GM12878 (cell line): ENCODE measurements around the gene DPH7. TPM values are rescaled to one million over a fixed set of nuclear protein-coding genes. Genes with fewer than 3 reads are reported as not detected.

ENCODE experiments used
- ATAC-seq: fragments of 200-7000 bp; cut with Tn5 transposase; 3 replicates; pipeline ENCODE4 v1.9.1; 2020; ENCODE audit warnings: mild to moderate bottlenecking, moderate library complexity
- BruUV-seq: library from RNA; stranded (reverse); fragments of 400-500 nt; replicated peaks from 2 replicates; lab custom pipeline; 2021; lab: Mats Ljungman, UMichigan
- CTCF ChIA-PET: fragments of 300-600 bp; sonication (Branson Sonifier 250); formaldehyde crosslinking; extraction: SDS; loops from one replicate; lab custom pipeline; 2021; ENCODE audit warnings: inconsistent platforms; lab: Yijun Ruan, JAX
- POLR2A ChIA-PET: fragments of 350-600 bp; formaldehyde crosslinking; extraction: SDS; loops from one replicate; lab custom pipeline; 2021; ENCODE audit warnings: inconsistent platforms; lab: Charles Lee
- RAD21 ChIA-PET: fragments of 300-600 bp; sonication (Branson Sonifier 250); formaldehyde crosslinking; loops from one replicate; lab custom pipeline; 2023; ENCODE audit warnings: antibody characterized with exemption; ENCODE audit not compliant: unreplicated experiment; lab: Charles Lee
- SMC1A ChIA-PET: fragments of 300-600 bp; sonication (Branson Sonifier 250); formaldehyde crosslinking; loops from one replicate; lab custom pipeline; 2023; ENCODE audit not compliant: unreplicated experiment, uncharacterized antibody; lab: Charles Lee
- DNase-seq: peaks from one replicate; pipeline ENCODE4 v3.0.0-alpha.2; 2011; ENCODE audit warnings: low read depth, low spot score
- FAIRE-seq: peaks from 3 replicates; lab custom pipeline; 2011; peaks lifted over from hg19 to GRCh38; lab: Jason Lieb, UNC
- H2AFZ ChIP-seq: 2 replicates; pipeline ENCODE4 v1.6.0; 2011; ENCODE audit warnings: low read depth, low read length, control low read depth; ENCODE audit not compliant: control insufficient read depth
- H3K27ac ChIP-seq: 2 replicates; pipeline ENCODE4 v1.5.1; 2011; ENCODE audit warnings: control low read depth; ENCODE audit not compliant: control insufficient read depth, insufficient read depth
- H3K27me3 ChIP-seq, 2 experiments: replicated peaks in 1 of 2; 2 replicates each; pipeline versions ENCODE4 v1.6.0 to v1.6.1; 2011; ENCODE audit warnings: low read length in 1 of 2; ENCODE audit not compliant: control insufficient read depth in 2 of 2, insufficient read depth in 2 of 2
- H3K36me3 ChIP-seq, 2 experiments: 2 replicates each; pipeline ENCODE4 v1.5.1; 2011; ENCODE audit warnings: low read length in 1 of 2; ENCODE audit not compliant: control insufficient read depth in 2 of 2, insufficient read depth in 2 of 2
- H3K4me1 ChIP-seq: 2 replicates; pipeline ENCODE4 v1.6.1; 2011; ENCODE audit warnings: mild to moderate bottlenecking, low read length, moderate library complexity, mixed read lengths; ENCODE audit not compliant: control insufficient read depth, insufficient read depth
- H3K4me2 ChIP-seq: 2 replicates; pipeline ENCODE4 v1.6.0; 2011; ENCODE audit warnings: control low read depth; ENCODE audit not compliant: control insufficient read depth, insufficient read depth
- H3K4me3 ChIP-seq: fragments of 200-600 bp; sonication (generic); 2 replicates; pipeline ENCODE4 v1.5.1; 2016
- H3K79me2 ChIP-seq: 2 replicates; pipeline ENCODE4 v1.6.0; 2011; ENCODE audit warnings: low read length; ENCODE audit not compliant: control insufficient read depth, insufficient read depth
- H3K9ac ChIP-seq: 2 replicates; pipeline ENCODE4 v1.8.0; 2011; ENCODE audit warnings: low read length, control low read depth, mixed read lengths; ENCODE audit not compliant: control insufficient read depth, insufficient read depth
- H3K9me3 ChIP-seq: replicated peaks from 3 replicates; pipeline ENCODE4 v1.5.1; 2011; ENCODE audit warnings: mild to moderate bottlenecking, low read length; ENCODE audit not compliant: control insufficient read depth, insufficient read depth
- H4K20me1 ChIP-seq: 2 replicates; pipeline ENCODE4 v1.6.0; 2011; ENCODE audit not compliant: control insufficient read depth, insufficient read depth
- ATF7 ChIP-seq: fragments of 450-650 bp; IDR thresholded peaks from 2 replicates; pipeline ENCODE4 v1.6.1; 2016; ENCODE audit warnings: low read depth, mild to moderate bottlenecking
- BHLHE40 ChIP-seq, 2 experiments: fragments of 450-650 bp in 1 of 2; IDR thresholded peaks; 2 replicates each; pipeline ENCODE4 v1.6.1; 2011 to 2017; ENCODE audit warnings: low read depth in 2 of 2, borderline replicate concordance in 1 of 2, improper control_type of control experiment in 1 of 2, low read length in 1 of 2, mild to moderate bottlenecking in 1 of 2
- ETV6 ChIP-seq, 2 experiments: fragments of 450-650 bp in 1 of 2; IDR thresholded peaks in 1 of 2; conservative IDR thresholded peaks in 1 of 2; 2 replicates each; pipeline ENCODE4 v1.6.1; 2014; ENCODE audit warnings: antibody characterized with exemption in 1 of 2, borderline replicate concordance in 1 of 2, low read depth in 1 of 2, mild to moderate bottlenecking in 1 of 2, moderate library complexity in 1 of 2
- HDGF ChIP-seq: fragments of 450-650 bp; IDR thresholded peaks from 2 replicates; pipeline ENCODE4 v1.6.1; 2016; ENCODE audit warnings: antibody characterized with exemption
- RBBP5 ChIP-seq: fragments of 200-600 bp; sonication (generic); conservative IDR thresholded peaks from 2 replicates; pipeline ENCODE4 v1.6.1; 2016
- RUNX3 ChIP-seq: IDR thresholded peaks from 2 replicates; pipeline ENCODE4 v1.6.1; 2012; ENCODE audit warnings: low read length, inconsistent platforms
- SREBF2 ChIP-seq: IDR thresholded peaks from 2 replicates; pipeline ENCODE4 v1.6.1; 2012; ENCODE audit warnings: mild to moderate bottlenecking, low read length
- STAT3 ChIP-seq: IDR thresholded peaks from 2 replicates; pipeline ENCODE4 v1.6.1; 2011; ENCODE audit warnings: low read depth, low read length, improper control_type of control experiment
- WRNIP1 ChIP-seq: IDR thresholded peaks from 2 replicates; pipeline ENCODE4 v1.6.1; 2011; ENCODE audit warnings: low read depth, low read length, improper control_type of control experiment, borderline replicate concordance
- YY1 ChIP-seq: IDR thresholded peaks from 2 replicates; pipeline ENCODE4 v1.6.1; 2011; ENCODE audit warnings: low read depth, mild to moderate bottlenecking, low read length
- WGBS: methylation state at CpG from one replicate; pipeline ENCODE4 v1.1.6; 2016; ENCODE audit warnings: low lambda C conversion rate; ENCODE audit not compliant: insufficient replicate concordance, insufficient coverage; ENCODE audit errors: missing lambda C conversion rate; 5-methylcytosine and 5-hydroxymethylcytosine counted together
- in situ Hi-C: fragments of 300-500 bp; cut with MboI; formaldehyde crosslinking; loops from 9 replicates; pipeline ENCODE4 v1.14.3; 2018; ENCODE audit warnings: mixed read lengths
- intact Hi-C: fragments of 100-400 bp; cut with micrococcal nuclease; formaldehyde crosslinking; loops from one replicate; pipeline ENCODE4 v1.14.2; 2022; ENCODE audit not compliant: unreplicated experiment
- polyA plus RNA-seq, 11 experiments: library from polyadenylated mRNA; depleted of rRNA in 4 of 11; unstranded in 6 of 11; stranded (reverse) in 5 of 11; fragments of >200 nt; fragmentation: Nextera tagmentation in 4 of 11; fragmentation: Illumina TruSeq in 1 of 11; extraction: Ambion mirVana in 4 of 11; extraction: Trizol in 1 of 11; gene quantifications; 1 replicate in 1 of 11; 2 replicates in 10 of 11; pipeline versions ENCODE4 v1.2.1 to v1.2.3, GENCODE V29; 2011 to 2016; ENCODE audit warnings: inconsistent platforms in 2 of 11, missing spikeins in 2 of 11, low read depth in 1 of 11
- total RNA-seq, 4 experiments: library from RNA; depleted of rRNA in 3 of 4; stranded (reverse); fragments of >200 nt in 3 of 4; fragmentation: Illumina TruSeq in 1 of 4; extraction: Trizol in 1 of 4; gene quantifications; 2 replicates each; pipeline versions ENCODE4 v1.2.1 to v1.2.3, GENCODE V29; 2013 to 2021
- TF ChIP-seq, protein P1 (sequence below): fragments of 450-650 bp; formaldehyde crosslinking; IDR thresholded peaks from 2 replicates; pipeline ENCODE4 v1.4.0; 2020; ENCODE audit warnings: mild to moderate bottlenecking, moderate library complexity
- TF ChIP-seq, protein P2 (sequence below): IDR thresholded peaks from 2 replicates; pipeline ENCODE4 v1.6.1; 2012; ENCODE audit warnings: low read depth, low read length, improper control_type of control experiment
- TF ChIP-seq, protein P3 (sequence below): IDR thresholded peaks from 2 replicates; pipeline ENCODE4 v1.6.1; 2012; ENCODE audit warnings: low read depth, low read length, improper control_type of control experiment
- TF ChIP-seq, protein P4 (sequence below): fragments of 450-650 bp; IDR thresholded peaks from 2 replicates; pipeline ENCODE4 v1.6.1; 2018; ENCODE audit warnings: borderline replicate concordance, mild to moderate bottlenecking; ENCODE audit not compliant: partially characterized antibody
- TF ChIP-seq, protein P5 (sequence below): fragments of 450-650 bp; IDR thresholded peaks from 2 replicates; pipeline ENCODE4 v1.6.1; 2017; ENCODE audit warnings: borderline replicate concordance

DPH7 gene
- total and polyA plus RNA-seq, 10 of the 15 experiments (the other 5 are each of a cell fraction or from before 2014, with no cell fraction given): 8.7 to 40.0 (median 28.1) TPM

DNA sequence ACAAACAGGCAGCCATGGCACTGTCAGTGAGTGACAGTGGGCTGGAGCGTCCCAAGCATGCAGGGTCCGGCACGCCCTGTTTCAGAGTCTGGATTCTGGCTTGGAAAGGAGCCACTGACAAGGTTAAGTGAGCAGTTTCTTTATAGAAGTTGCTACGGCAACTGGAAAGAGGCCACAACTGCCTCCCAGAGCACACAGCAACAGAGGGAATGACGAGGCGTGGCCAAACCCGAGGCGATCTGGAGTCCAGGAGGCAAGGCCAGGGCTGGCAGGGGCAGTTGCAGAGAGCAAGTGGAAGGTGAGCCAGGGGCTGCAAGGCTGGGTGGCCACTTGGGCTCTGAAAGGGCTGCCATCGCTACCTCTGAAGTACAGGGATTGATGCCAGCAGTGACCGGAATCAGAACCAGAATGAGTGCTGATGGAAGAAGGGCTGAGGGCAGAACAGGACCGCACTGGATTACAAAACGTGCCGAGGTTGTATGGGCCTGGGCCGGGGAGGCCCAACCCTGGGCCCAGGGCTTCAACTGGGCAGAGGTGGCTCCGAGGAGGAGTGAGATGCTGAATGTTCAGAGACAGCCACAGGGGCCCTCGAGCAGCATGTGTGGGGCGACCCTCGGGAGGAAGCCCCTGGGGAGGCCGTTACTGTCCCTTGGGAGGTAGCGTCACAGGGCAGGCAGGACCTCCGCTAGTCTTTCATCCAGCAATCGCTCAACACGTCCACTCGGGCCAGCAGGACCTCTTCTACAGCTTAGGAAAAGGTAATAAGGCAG, 22.5 kb downstream of the DPH7 start:
- peaks cover 9 to 20% of the 10 kb centered on the region in 2 experiments for H3K36me3 ChIP-seq
- H3K9me3 ChIP-seq: no peaks in the 10 kb centered on the region
- POLR2A ChIA-PET: no interaction called here
- SMC1A ChIA-PET: no interaction called here
- intact Hi-C loops: no loop called here
- H3K79me2 ChIP-seq: peaks cover 11% of the 10 kb centered on the region
- no peak overlapping the region for H3K9ac ChIP-seq
- H3K27me3 ChIP-seq: no peaks in the 10 kb centered on the region
- no peak for ATAC-seq
- CTCF ChIA-PET: no interaction called here
- no peak for DNase-seq
- no peak overlapping the region for H3K4me2 ChIP-seq
- H3K27ac ChIP-seq: no peak overlapping the region
- no peak for FAIRE-seq
- in situ Hi-C loops: no loop called here
- no peaks in the 10 kb centered on the region for H4K20me1 ChIP-seq
- RAD21 ChIA-PET: no interaction called here
- H3K4me1 ChIP-seq: peaks cover 6% of the 10 kb centered on the region
- H2AFZ ChIP-seq: no peak overlapping the region
- 85% methylated on average over 23 of the region's 24 CpGs for WGBS
- H3K4me3 ChIP-seq: no peak overlapping the region
- no TSS peak for BruUV-seq
- no peak for TF ChIP-seq SREBF2
- no peak for TF ChIP-seq YY1
- TF ChIP-seq ATF7: no peak
- TF ChIP-seq BHLHE40 (IDR thresholded peaks at IDR 0.05; ENCODE audit: borderline replicate concordance in 1 of 2, low read depth in 2 of 2, low read length in 1 of 2): no peak
- no peak for TF ChIP-seq ETV6 (conservative IDR thresholded peaks at IDR 0.05 in 1 of 2, IDR thresholded peaks at IDR 0.05 in 1 of 2; ENCODE audit: borderline replicate concordance in 1 of 2, low read depth in 1 of 2)
- TF ChIP-seq, protein P1, sequence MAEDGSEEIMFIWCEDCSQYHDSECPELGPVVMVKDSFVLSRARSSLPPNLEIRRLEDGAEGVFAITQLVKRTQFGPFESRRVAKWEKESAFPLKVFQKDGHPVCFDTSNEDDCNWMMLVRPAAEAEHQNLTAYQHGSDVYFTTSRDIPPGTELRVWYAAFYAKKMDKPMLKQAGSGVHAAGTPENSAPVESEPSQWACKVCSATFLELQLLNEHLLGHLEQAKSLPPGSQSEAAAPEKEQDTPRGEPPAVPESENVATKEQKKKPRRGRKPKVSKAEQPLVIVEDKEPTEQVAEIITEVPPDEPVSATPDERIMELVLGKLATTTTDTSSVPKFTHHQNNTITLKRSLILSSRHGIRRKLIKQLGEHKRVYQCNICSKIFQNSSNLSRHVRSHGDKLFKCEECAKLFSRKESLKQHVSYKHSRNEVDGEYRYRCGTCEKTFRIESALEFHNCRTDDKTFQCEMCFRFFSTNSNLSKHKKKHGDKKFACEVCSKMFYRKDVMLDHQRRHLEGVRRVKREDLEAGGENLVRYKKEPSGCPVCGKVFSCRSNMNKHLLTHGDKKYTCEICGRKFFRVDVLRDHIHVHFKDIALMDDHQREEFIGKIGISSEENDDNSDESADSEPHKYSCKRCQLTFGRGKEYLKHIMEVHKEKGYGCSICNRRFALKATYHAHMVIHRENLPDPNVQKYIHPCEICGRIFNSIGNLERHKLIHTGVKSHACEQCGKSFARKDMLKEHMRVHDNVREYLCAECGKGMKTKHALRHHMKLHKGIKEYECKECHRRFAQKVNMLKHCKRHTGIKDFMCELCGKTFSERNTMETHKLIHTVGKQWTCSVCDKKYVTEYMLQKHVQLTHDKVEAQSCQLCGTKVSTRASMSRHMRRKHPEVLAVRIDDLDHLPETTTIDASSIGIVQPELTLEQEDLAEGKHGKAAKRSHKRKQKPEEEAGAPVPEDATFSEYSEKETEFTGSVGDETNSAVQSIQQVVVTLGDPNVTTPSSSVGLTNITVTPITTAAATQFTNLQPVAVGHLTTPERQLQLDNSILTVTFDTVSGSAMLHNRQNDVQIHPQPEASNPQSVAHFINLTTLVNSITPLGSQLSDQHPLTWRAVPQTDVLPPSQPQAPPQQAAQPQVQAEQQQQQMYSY: no peak
- TF ChIP-seq WRNIP1: no peak
- no peak for TF ChIP-seq RBBP5
- TF ChIP-seq, protein P2, sequence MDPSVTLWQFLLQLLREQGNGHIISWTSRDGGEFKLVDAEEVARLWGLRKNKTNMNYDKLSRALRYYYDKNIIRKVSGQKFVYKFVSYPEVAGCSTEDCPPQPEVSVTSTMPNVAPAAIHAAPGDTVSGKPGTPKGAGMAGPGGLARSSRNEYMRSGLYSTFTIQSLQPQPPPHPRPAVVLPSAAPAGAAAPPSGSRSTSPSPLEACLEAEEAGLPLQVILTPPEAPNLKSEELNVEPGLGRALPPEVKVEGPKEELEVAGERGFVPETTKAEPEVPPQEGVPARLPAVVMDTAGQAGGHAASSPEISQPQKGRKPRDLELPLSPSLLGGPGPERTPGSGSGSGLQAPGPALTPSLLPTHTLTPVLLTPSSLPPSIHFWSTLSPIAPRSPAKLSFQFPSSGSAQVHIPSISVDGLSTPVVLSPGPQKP: no peak
- TF ChIP-seq, protein P3, sequence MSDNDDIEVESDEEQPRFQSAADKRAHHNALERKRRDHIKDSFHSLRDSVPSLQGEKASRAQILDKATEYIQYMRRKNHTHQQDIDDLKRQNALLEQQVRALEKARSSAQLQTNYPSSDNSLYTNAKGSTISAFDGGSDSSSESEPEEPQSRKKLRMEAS: no peak
- TF ChIP-seq, protein P4, sequence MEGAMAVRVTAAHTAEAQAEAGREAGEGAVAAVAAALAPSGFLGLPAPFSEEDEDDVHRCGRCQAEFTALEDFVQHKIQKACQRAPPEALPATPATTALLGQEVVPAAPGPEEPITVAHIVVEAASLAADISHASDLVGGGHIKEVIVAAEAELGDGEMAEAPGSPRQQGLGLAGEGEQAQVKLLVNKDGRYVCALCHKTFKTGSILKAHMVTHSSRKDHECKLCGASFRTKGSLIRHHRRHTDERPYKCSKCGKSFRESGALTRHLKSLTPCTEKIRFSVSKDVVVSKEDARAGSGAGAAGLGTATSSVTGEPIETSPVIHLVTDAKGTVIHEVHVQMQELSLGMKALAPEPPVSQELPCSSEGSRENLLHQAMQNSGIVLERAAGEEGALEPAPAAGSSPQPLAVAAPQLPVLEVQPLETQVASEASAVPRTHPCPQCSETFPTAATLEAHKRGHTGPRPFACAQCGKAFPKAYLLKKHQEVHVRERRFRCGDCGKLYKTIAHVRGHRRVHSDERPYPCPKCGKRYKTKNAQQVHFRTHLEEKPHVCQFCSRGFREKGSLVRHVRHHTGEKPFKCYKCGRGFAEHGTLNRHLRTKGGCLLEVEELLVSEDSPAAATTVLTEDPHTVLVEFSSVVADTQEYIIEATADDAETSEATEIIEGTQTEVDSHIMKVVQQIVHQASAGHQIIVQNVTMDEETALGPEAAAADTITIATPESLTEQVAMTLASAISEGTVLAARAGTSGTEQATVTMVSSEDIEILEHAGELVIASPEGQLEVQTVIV: no peak
- no peak for TF ChIP-seq STAT3
- TF ChIP-seq HDGF: no peak
- no peak for TF ChIP-seq RUNX3
- TF ChIP-seq, protein P5, sequence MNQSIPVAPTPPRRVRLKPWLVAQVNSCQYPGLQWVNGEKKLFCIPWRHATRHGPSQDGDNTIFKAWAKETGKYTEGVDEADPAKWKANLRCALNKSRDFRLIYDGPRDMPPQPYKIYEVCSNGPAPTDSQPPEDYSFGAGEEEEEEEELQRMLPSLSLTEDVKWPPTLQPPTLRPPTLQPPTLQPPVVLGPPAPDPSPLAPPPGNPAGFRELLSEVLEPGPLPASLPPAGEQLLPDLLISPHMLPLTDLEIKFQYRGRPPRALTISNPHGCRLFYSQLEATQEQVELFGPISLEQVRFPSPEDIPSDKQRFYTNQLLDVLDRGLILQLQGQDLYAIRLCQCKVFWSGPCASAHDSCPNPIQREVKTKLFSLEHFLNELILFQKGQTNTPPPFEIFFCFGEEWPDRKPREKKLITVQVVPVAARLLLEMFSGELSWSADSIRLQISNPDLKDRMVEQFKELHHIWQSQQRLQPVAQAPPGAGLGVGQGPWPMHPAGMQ: no peak
